MCF 10A (cell line): ENCODE measurements around the gene DNM2. TPM values are rescaled to one million over a fixed set of nuclear protein-coding genes. Genes with fewer than 3 reads are reported as not detected.

Experiments
- BruUV-seq: library from RNA; stranded (reverse); fragments of 400-500 nt; replicated peaks from 2 replicates; lab custom pipeline; 2021; lab: Mats Ljungman, UMichigan
- CTCF ChIA-PET: fragments of 300-600 bp; sonication (Branson Sonifier 250); formaldehyde crosslinking; extraction: SDS; loops from one replicate; lab custom pipeline; 2021; ENCODE audit warnings: antibody characterized with exemption, inconsistent platforms; lab: Yijun Ruan, JAX
- POLR2A ChIA-PET: fragments of 300-600, 350-650 bp; sonication (Branson Sonifier 250); formaldehyde crosslinking; extraction: SDS; loops from one replicate; lab custom pipeline; 2020; ENCODE audit warnings: antibody characterized with exemption, inconsistent platforms; lab: Yijun Ruan, JAX
- DNase-seq: peaks from one replicate; pipeline ENCODE4 v3.0.0-alpha.2; 2018; ENCODE audit not compliant: unreplicated experiment
- H3K27ac Mint-ChIP-seq: one replicate; pipeline ENCODE4 v1.8.0; 2022; ENCODE audit warnings: mild to moderate bottlenecking, low read depth, mixed read lengths; ENCODE audit not compliant: unreplicated experiment
- H3K27me3 Mint-ChIP-seq: one replicate; pipeline ENCODE4 v1.8.0; 2022; ENCODE audit warnings: mixed read lengths; ENCODE audit not compliant: insufficient read depth, unreplicated experiment
- H3K36me3 Mint-ChIP-seq: one replicate; pipeline ENCODE4 v1.8.0; 2022; ENCODE audit warnings: mild to moderate bottlenecking, moderate library complexity, mixed read lengths; ENCODE audit not compliant: insufficient read depth, unreplicated experiment
- H3K4me1 Mint-ChIP-seq: one replicate; pipeline ENCODE4 v1.8.0; 2022; ENCODE audit warnings: mixed read lengths; ENCODE audit not compliant: insufficient read depth, unreplicated experiment
- H3K4me3 Mint-ChIP-seq: one replicate; pipeline ENCODE4 v1.8.0; 2022; ENCODE audit warnings: mild to moderate bottlenecking, moderate library complexity, mixed read lengths; ENCODE audit not compliant: unreplicated experiment
- H3K9me3 Mint-ChIP-seq: one replicate; pipeline ENCODE4 v1.8.0; 2022; ENCODE audit warnings: mixed read lengths; ENCODE audit not compliant: unreplicated experiment
- CTCF ChIP-seq: fragments of 200-600 bp; IDR thresholded peaks from one replicate; pipeline ENCODE4 v1.8.0; 2022; ENCODE audit warnings: antibody characterized with exemption, mild to moderate bottlenecking; ENCODE audit not compliant: unreplicated experiment
- intact Hi-C: fragments of 100-400 bp; cut with micrococcal nuclease; formaldehyde crosslinking; loops from 2 replicates; pipeline ENCODE4 v1.14.1; 2022
- total RNA-seq: library from RNA; stranded (reverse); gene quantifications from 2 replicates; pipeline ENCODE4 v1.2.3, GENCODE V29; 2022

Gene DNM2
- total RNA-seq, 1 experiment from 2014 or later: 114 TPM

DNA sequence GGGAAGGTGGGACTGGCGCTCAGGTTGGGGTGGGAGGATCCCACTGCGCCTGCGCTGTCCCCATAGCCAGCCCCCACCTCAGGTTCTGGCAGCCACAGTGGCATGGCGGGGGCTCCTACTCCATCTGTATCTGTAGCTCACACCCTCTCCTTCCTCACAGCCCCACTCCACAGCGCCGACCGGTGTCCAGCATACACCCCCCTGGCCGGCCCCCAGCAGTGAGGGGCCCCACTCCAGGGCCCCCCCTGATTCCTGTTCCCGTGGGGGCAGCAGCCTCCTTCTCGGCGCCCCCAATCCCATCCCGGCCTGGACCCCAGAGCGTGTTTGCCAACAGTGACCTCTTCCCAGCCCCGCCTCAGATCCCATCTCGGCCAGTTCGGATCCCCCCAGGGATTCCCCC lies 112.1 kb downstream of the DNM2 start:
- ChIA-PET CTCF (no interaction called here), POLR2A (no interaction called here)
- Mint-ChIP-seq H3K4me3 (no peak overlapping the region), H3K9me3 (no peaks in the 10 kb centered on the region), H3K27me3 (no peaks in the 10 kb centered on the region), H3K4me1 (no peaks in the 10 kb centered on the region), H3K27ac (no peak overlapping the region), H3K36me3 (peaks cover 50% of the 10 kb centered on the region)
- intact Hi-C loops: no loop called here
- no TSS peak for BruUV-seq
- no peak for DNase-seq
- TF ChIP-seq CTCF: no peak

GRCh38 chr19:10830370-10830769 lies 112.5 kb downstream of the DNM2 start:
- Mint-ChIP-seq H3K4me3 (no peak overlapping the region), H3K27ac (no peak overlapping the region), H3K9me3 (no peaks in the 10 kb centered on the region), H3K27me3 (no peaks in the 10 kb centered on the region), H3K4me1 (no peaks in the 10 kb centered on the region), H3K36me3 (peaks cover 51% of the 10 kb centered on the region)
- no peak for DNase-seq
- no TSS peak for BruUV-seq
- intact Hi-C loops: no loop called here
- POLR2A ChIA-PET: no interaction called here
- TF ChIP-seq CTCF: no peak
- CTCF ChIA-PET: no interaction called here

DNA sequence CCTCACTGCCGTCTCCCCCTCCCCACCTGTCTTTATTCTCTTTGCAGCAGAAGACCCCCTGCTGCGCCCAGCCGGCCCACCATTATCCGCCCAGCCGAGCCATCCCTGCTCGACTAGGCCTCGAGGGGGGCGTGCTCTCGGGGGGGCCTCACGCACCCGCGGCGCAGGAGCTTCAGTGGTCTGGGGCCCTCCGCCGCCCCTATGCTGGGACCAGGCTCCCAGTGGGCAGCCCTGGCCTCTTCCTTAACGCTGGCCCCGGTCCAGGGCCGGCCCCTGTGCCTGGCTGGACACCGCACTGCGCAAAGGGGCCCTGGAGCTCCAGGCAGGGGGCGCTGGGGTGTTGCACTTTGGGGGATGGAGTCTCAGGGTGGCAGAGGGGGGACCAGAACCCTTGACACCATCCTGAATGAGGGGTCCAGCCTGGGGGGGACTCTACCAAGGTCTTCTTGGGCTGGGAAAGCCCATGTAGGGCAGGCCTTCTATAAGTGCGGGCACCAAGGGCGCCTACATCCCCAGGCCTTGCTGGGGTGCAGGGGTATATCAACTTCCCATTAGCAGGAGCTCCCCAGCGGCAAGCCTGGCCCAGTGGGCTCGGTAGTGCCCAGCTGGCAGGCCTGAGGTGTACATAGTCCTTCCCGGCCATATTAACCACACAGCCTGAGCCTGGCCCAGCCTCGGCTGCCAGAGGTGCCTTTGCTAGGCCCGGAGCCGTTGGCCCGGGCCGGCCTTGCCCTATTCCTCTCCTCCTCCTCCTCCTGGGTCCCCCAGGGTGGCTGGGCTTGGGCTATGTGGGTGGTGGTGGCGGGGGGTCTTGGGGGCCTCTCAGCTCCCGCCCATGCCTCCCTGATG lies 113.3 kb downstream of the DNM2 start:
- Mint-ChIP-seq H3K36me3 (peaks cover 48% of the 10 kb centered on the region), H3K4me1 (peaks cover under 1% of the 10 kb centered on the region), H3K4me3 (no peak overlapping the region), H3K27ac (no peak overlapping the region), H3K27me3 (no peaks in the 10 kb centered on the region), H3K9me3 (no peaks in the 10 kb centered on the region)
- ChIA-PET POLR2A (no interaction called here), CTCF (interaction anchor here (1.2 kb wide), 1 partner anchor 34 kb away, joined by 3 read pairs; no protein-coding TSS in a partner anchor)
- intact Hi-C loops: no loop called here
- DNase-seq: no peak
- TSS peak; percentile 27 for BruUV-seq
- TF ChIP-seq CTCF: no peak

- Mint-ChIP-seq H3K27ac (no peak overlapping the region), H3K36me3 (peaks cover 36% of the 10 kb centered on the region)
- POLR2A ChIA-PET: no interaction called here
These were observed 114.4 kb downstream of the DNM2 start for GRCh38 chr19:10831987-10832938.

More at GRCh38 chr19:10831987-10832938, 114.4 kb downstream of the DNM2 start:
- Mint-ChIP-seq H3K9me3 (peaks cover 5% of the 10 kb centered on the region), H3K4me3 (no peak overlapping the region), H3K4me1 (peaks cover 8% of the 10 kb centered on the region), H3K27me3 (no peaks in the 10 kb centered on the region)
- BruUV-seq: no TSS peak
- no peak for DNase-seq
- CTCF ChIA-PET: interaction anchor here (0.9 to 1.2 kb wide), 2 partner anchors 32 kb away, joined by 3 read pairs; no protein-coding TSS in a partner anchor
- TF ChIP-seq CTCF: no peak
- intact Hi-C loops: no loop called here
